Astrocyte of the spinal cord (primary cell): ENCODE data around the gene PPP1R9A.
"Not testable (repeated sequence)": the region's sequence is repeated elsewhere in the genome, so short reads cannot be mapped to it uniquely, and the experiment has no call there.

ENCODE experiments used
- DNase-seq: peaks from one replicate; pipeline ENCODE4 v3.0.0; 2011; ENCODE audit warnings: low read depth, low spot score
- H3K4me3 ChIP-seq: 2 replicates; pipeline ENCODE4 v1.5.1; 2011; ENCODE audit warnings: low read depth, mild to moderate bottlenecking, low read length, moderate library complexity
- in situ Hi-C: cut with HindIII; loops from 2 replicates; pipeline ENCODE4 v1.10.0; 2017; ENCODE audit warnings: low sequenced_read_pairs
- TF ChIP-seq, protein P1 (sequence below): IDR thresholded peaks from 2 replicates; pipeline ENCODE4 v1.5.1; 2012; ENCODE audit warnings: low read depth, mild to moderate bottlenecking, low read length, inconsistent platforms

The PPP1R9A gene

GRCh38 chr7:94995921-94996320, 88.5 kb downstream of the PPP1R9A start:
- H3K4me3 ChIP-seq = no peak overlapping the region
- TF ChIP-seq, protein P1, sequence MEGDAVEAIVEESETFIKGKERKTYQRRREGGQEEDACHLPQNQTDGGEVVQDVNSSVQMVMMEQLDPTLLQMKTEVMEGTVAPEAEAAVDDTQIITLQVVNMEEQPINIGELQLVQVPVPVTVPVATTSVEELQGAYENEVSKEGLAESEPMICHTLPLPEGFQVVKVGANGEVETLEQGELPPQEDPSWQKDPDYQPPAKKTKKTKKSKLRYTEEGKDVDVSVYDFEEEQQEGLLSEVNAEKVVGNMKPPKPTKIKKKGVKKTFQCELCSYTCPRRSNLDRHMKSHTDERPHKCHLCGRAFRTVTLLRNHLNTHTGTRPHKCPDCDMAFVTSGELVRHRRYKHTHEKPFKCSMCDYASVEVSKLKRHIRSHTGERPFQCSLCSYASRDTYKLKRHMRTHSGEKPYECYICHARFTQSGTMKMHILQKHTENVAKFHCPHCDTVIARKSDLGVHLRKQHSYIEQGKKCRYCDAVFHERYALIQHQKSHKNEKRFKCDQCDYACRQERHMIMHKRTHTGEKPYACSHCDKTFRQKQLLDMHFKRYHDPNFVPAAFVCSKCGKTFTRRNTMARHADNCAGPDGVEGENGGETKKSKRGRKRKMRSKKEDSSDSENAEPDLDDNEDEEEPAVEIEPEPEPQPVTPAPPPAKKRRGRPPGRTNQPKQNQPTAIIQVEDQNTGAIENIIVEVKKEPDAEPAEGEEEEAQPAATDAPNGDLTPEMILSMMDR = no peak
- DNase-seq = no peak
- in situ Hi-C loops = no loop called here

DNA sequence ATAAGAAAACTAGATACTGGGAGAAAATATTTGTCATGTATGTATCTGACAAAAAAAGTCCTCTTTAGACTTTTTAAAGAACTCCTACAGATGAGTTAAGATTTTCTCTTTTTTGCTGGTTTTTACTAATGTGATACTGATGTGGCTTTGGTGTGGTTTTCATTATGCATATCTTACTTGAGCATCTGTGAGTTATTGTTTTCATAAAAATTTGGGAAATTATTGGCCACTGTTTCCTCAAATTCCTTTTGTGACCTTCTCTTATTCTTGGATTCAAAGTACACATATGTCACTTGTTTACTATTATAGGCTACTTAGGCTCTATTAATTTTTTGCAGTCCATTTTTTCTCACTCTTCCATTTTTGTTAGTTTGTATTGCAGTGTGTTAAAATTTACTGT, 89.0 kb downstream of the PPP1R9A start:
- in situ Hi-C loops = no loop called here
- no peak for DNase-seq
- TF ChIP-seq, protein P1 = no peak
- no peak overlapping the region for H3K4me3 ChIP-seq

DNA sequence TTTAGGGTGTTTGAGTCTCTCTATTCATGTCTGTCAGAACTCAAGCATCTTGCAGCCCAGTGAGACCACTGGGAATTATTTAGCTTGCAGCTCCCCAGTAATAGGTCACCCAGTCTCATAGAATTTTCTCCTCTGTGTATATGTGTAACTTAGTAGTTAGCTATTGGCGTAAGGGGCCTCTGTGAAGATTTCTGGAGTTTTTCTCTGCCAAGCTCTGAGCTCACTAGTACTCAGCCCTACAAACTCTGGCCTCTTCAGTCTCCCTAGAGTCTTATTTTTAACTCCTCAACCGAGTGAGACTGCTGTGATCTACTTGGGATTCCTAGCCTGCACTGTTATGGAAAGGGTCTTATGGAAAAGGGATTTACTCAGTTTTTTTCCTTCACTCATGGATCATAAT, 90.2 kb downstream of the PPP1R9A start:
- in situ Hi-C loops = no loop called here
- no peak overlapping the region for H3K4me3 ChIP-seq
- DNase-seq = no peak
- TF ChIP-seq, protein P1 = no peak

DNA sequence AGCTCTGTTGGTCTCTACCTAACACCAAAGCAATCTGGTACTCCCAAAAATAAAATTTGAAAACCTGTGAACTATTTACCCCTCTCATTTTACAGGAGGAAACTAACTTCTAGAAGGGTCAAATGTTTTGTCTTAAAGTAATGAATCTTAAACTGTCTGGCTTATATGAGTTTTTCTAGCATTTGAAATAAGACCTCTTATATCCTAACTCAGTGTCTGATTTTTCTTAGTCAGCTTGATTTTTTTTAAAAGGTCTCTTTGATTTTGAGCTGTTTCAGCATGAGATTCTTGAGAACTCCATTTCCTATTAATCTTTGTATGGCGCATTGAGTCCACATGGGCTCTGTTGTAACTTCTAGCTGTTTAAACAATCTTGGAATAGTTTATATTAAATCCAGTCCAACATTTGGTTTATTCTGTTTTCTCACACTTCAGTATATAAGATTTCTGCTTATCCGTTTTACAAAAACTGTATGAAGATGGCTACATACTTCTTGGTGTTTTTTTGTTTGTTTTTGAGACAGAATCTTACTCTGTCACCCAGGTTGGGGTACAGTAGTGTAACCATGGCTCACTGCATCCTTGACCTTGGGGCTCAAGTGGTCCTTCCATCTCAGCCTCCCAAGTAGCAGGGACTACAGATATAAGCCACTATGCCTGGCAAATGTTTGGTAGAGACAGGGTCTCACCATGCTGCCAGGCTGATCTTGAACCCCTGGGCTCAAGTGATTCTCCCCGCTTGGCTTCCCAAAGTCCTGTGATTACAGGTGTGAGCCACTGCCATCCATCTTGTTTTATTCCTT, 91.1 kb downstream of the PPP1R9A start:
- TF ChIP-seq, protein P1 = no peak
- DNase-seq = no peak
- in situ Hi-C loops = no loop called here
- H3K4me3 ChIP-seq = no peak overlapping the region

DNA sequence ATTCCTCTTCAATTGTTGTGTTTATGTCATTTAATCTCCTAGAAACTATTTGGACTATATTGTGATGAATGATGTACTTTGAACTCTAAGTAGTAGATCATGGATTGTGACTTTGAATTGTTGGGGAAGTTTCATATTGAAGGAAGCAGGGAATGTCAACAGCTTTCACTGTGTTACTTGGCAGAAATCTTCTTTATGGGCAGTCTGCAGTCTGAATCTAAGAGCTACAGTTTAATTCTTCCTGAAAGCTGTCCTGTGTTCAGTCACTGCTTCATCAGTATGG, 91.6 kb downstream of the PPP1R9A start:
- in situ Hi-C loops = no loop called here
- no peak overlapping the region for H3K4me3 ChIP-seq
- DNase-seq = no peak

GRCh38 chr7:94999601-95000000, 92.2 kb downstream of the PPP1R9A start:
- DNase-seq, in situ Hi-C loops, H3K4me3 ChIP-seq: not testable (repeated sequence)

More for the DNA sequence above, 91.6 kb downstream of the PPP1R9A start:
- TF ChIP-seq, protein P1 = no peak

DNA sequence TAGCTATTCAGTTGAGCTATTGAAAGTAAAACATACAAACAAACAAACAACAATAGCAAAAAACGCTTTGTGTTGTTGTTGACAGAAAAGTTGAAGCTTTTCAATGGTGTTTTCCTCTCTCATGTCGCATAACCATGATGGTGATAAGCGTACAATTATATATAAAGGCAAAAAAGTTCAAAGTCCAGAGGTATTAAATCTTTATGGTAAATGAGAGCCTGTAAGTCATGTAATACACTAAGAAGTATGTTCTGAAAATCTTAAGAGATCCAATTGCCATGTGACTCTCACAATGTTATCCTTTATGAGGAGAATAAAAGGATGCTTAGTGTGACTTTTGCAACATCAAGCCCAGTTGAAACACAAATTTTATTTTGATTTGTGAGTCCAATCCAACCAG, 93.9 kb downstream of the PPP1R9A start:
- H3K4me3 ChIP-seq = no peak overlapping the region
- in situ Hi-C loops = no loop called here
- TF ChIP-seq, protein P1 = no peak
- DNase-seq = no peak
